ENCODE results near the gene TRAF3IP3. TPM values are rescaled to one million over a fixed set of nuclear protein-coding genes. Genes with fewer than 3 reads are reported as not detected.

The TRAF3IP3 gene, protein sequence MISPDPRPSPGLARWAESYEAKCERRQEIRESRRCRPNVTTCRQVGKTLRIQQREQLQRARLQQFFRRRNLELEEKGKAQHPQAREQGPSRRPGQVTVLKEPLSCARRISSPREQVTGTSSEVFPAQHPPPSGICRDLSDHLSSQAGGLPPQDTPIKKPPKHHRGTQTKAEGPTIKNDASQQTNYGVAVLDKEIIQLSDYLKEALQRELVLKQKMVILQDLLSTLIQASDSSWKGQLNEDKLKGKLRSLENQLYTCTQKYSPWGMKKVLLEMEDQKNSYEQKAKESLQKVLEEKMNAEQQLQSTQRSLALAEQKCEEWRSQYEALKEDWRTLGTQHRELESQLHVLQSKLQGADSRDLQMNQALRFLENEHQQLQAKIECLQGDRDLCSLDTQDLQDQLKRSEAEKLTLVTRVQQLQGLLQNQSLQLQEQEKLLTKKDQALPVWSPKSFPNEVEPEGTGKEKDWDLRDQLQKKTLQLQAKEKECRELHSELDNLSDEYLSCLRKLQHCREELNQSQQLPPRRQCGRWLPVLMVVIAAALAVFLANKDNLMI
- not detected in 2 replicates for total RNA-seq (2021)
- long read RNA-seq = 0 reads

DNA sequence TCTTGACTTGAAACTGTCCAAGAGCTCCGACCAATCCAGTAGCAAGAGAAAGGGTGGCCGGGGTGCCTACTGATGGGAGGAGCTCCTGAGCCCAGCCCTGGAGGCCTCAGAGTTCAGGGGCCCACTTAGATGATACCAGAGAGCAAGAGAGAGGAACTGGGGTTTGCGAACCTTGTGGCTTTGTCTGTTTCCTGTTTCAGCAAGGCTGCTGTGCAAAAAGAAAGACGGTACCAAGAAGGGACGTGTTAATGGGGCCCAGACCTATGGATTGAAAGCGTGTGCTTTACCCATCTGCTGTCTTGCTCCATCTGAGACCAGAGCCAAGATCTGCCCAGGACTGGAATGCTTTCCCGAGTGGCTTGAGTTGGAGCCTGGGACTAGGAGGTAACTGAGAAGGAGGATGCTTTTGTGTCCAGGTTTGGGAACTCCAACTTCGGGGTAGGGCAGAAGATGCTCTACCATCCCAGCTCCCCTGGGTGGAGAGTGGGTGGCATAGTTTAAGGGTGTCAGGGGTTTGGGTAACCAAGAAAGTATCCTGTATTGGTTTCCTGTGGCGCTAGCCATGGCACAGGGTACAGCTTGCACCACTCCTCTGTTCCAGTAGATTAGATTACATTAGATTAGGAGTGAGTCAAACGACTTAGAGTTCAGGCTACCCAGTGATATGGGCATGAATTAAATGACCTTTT lies at the start of gene TRAF3IP3:
Gene TRAF3IP3 (plus strand): TSS at position 128 of the 689 bp plus-strand sequence. CDS start 3,987 bp downstream, outside the sequence.
- Mint-ChIP-seq H3K9me3 (no peaks in the 10 kb centered on the region), H3K4me3 (no peak within 1 kb of the TSS), H3K4me1 (no peaks in the 10 kb centered on the region), H3K27me3 (ENCODE audit: low read depth) (peaks cover 35% of the 10 kb centered on the region), H3K27ac (peak within 1 kb of the TSS in 1 of 3 experiments; percentile 71; a peak in 1 of 7 replicates), H3K36me3 (ENCODE audit: insufficient read depth in 1 of 3, low read depth in 3 of 3) (no peaks in the 10 kb centered on the region)
- H3K9me3 ChIP-seq (ENCODE audit: control insufficient read depth, low read depth, low read length) = no peaks in the 10 kb centered on the region
- no peak within 1 kb of the TSS for H2BK5ac ChIP-seq (ENCODE audit: insufficient read length, low read length)
- H3K79me2 ChIP-seq (ENCODE audit: insufficient read depth, low read length) = no peaks in the 10 kb centered on the region
- WGBS (ENCODE audit: extremely low coverage, insufficient read length, low lambda C conversion rate) = no CpG with 5 or more reads among the region's 10 CpGs
- no peak for DNase-seq
- no peak within 1 kb of the TSS for H3K56ac ChIP-seq (ENCODE audit: insufficient read length, low read depth, low read length)
- H2BK20ac ChIP-seq (ENCODE audit: low read depth, low read length, poor library complexity, severe bottlenecking) = no peak within 1 kb of the TSS
- H3K27ac ChIP-seq (ENCODE audit: insufficient read length, low read depth, low read length) = no peak within 1 kb of the TSS
- no peaks in the 10 kb centered on the region for H3K79me1 ChIP-seq (ENCODE audit: insufficient read depth, low read depth, low read length, poor library complexity, severe bottlenecking)
- H2BK15ac ChIP-seq (ENCODE audit: low read depth, low read length) = no peak within 1 kb of the TSS
- H3K18ac ChIP-seq (ENCODE audit: insufficient read length, low read depth, low read length) = no peak within 1 kb of the TSS
- no peak within 1 kb of the TSS for H3K9ac ChIP-seq (ENCODE audit: extremely low read depth, insufficient read length, low read length)
- no peak within 1 kb of the TSS for H4K91ac ChIP-seq (ENCODE audit: insufficient read length, low read depth, low read length)
- no peak within 1 kb of the TSS for H4K8ac ChIP-seq (replicated peaks; ENCODE audit: insufficient read length, low read depth, low read length)
- H3K4ac ChIP-seq (ENCODE audit: low read depth, low read length) = no peak within 1 kb of the TSS
- H3K4me1 ChIP-seq (ENCODE audit: insufficient read depth, low read length) = no peaks in the 10 kb centered on the region
- H2AFZ ChIP-seq (ENCODE audit: low read length) = no peak within 1 kb of the TSS
- no peaks in the 10 kb centered on the region for H3K23me2 ChIP-seq (ENCODE audit: insufficient read length, low read depth, low read length, poor library complexity, severe bottlenecking)
- no peak within 1 kb of the TSS for H2BK12ac ChIP-seq (ENCODE audit: insufficient read length, low read depth, low read length)
- H2BK120ac ChIP-seq (ENCODE audit: low read depth, low read length, poor library complexity, severe bottlenecking) = no peak within 1 kb of the TSS
- no peak within 1 kb of the TSS for H2AK5ac ChIP-seq (ENCODE audit: insufficient read length, low read length)
- TF ChIP-seq, protein P1, sequence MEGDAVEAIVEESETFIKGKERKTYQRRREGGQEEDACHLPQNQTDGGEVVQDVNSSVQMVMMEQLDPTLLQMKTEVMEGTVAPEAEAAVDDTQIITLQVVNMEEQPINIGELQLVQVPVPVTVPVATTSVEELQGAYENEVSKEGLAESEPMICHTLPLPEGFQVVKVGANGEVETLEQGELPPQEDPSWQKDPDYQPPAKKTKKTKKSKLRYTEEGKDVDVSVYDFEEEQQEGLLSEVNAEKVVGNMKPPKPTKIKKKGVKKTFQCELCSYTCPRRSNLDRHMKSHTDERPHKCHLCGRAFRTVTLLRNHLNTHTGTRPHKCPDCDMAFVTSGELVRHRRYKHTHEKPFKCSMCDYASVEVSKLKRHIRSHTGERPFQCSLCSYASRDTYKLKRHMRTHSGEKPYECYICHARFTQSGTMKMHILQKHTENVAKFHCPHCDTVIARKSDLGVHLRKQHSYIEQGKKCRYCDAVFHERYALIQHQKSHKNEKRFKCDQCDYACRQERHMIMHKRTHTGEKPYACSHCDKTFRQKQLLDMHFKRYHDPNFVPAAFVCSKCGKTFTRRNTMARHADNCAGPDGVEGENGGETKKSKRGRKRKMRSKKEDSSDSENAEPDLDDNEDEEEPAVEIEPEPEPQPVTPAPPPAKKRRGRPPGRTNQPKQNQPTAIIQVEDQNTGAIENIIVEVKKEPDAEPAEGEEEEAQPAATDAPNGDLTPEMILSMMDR (conservative IDR thresholded peaks at IDR 0.05) = no peak
- no peaks in the 10 kb centered on the region for H3K27me3 ChIP-seq (ENCODE audit: insufficient read depth, low read length)
- no peak within 1 kb of the TSS for H3K4me2 ChIP-seq (ENCODE audit: insufficient read depth, insufficient read length, low read length)
- no peaks in the 10 kb centered on the region for H4K20me1 ChIP-seq (ENCODE audit: control insufficient read depth, insufficient read depth, insufficient read length)
- no peak within 1 kb of the TSS for H3T11ph ChIP-seq (ENCODE audit: low read length)
- H3K23ac ChIP-seq (ENCODE audit: insufficient read length, low read depth, low read length) = no peak within 1 kb of the TSS
- no peak within 1 kb of the TSS for H3K14ac ChIP-seq (ENCODE audit: insufficient read depth, low read length)
- H4K5ac ChIP-seq (ENCODE audit: insufficient read length, low read depth, low read length) = no peak within 1 kb of the TSS
